ENCODE data around the gene ITPR2. TPM values are rescaled to one million over a fixed set of nuclear protein-coding genes. Genes with fewer than 3 reads are reported as not detected.

ITPR2 gene
- total RNA-seq, 1 experiment from 2014 or later: 14.3 TPM

DNA sequence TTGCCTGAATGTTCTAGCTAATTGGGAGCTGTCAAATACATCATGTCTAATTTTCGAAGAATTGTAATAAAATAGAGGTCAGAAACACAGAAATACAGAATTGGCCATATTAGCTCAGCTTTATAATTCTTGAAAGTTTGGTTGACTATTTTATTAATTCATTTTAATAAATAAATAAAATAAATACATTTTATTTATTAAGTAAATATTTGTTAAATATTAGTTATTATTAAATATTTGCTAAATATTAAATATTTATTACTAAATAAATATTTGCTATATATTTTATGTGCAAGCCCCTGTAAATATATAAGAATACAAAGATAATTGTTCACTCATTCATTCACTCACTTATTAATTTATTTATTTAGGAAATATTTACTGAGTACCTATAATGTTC is 406.3 kb downstream of the ITPR2 start:
- POLR2A ChIA-PET: no interaction called here
- intact Hi-C loops (cut with micrococcal nuclease): no loop called here
- BruUV-seq (replicated peaks): no TSS peak

DNA sequence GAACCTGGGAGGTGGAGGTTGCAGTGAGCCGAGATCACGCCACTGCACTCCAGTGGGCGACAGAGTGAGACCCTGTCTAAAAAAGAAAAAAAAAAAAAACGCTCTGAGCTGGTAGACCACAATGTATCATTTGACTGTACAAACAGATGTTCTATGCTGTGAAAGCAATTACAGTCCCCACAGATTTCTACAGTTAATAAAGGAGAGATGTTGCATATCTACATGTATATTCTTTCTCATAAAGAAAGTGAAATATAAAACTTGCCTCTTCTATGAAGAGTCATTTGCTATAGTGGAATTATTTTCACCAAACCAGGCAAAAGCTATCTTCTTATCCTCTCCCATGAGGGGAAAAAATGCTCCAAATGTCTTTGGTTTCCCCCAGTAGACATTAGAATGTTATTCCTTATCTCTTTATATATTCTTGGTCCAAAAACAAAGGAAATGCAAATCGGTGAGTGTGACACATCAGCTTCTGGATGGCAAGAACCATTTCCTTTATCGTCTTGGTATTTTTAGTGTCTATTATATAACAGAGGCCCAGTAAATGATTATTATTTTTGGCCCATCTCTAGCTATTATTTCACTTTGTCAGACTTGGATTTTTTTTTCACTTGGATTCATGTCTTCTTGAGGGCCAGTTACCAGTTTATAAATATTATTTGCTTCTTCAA is 407.3 kb downstream of the ITPR2 start:
- Mint-ChIP-seq H3K9me3 (ENCODE audit: unreplicated experiment) (no peaks in the 10 kb centered on the region), H3K27me3 (ENCODE audit: insufficient read depth, unreplicated experiment) (no peaks in the 10 kb centered on the region), H3K36me3 (ENCODE audit: insufficient read depth, unreplicated experiment) (no peaks in the 10 kb centered on the region), H3K4me3 (ENCODE audit: unreplicated experiment) (no peak overlapping the region), H3K27ac (ENCODE audit: low read depth, unreplicated experiment) (no peak overlapping the region), H3K4me1 (ENCODE audit: insufficient read depth, unreplicated experiment) (no peaks in the 10 kb centered on the region)
- TF ChIP-seq, protein P1, sequence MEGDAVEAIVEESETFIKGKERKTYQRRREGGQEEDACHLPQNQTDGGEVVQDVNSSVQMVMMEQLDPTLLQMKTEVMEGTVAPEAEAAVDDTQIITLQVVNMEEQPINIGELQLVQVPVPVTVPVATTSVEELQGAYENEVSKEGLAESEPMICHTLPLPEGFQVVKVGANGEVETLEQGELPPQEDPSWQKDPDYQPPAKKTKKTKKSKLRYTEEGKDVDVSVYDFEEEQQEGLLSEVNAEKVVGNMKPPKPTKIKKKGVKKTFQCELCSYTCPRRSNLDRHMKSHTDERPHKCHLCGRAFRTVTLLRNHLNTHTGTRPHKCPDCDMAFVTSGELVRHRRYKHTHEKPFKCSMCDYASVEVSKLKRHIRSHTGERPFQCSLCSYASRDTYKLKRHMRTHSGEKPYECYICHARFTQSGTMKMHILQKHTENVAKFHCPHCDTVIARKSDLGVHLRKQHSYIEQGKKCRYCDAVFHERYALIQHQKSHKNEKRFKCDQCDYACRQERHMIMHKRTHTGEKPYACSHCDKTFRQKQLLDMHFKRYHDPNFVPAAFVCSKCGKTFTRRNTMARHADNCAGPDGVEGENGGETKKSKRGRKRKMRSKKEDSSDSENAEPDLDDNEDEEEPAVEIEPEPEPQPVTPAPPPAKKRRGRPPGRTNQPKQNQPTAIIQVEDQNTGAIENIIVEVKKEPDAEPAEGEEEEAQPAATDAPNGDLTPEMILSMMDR (IDR thresholded peaks at IDR 0.05; ENCODE audit: unreplicated experiment): no peak
- ChIA-PET CTCF (interaction anchor here (0.6 kb wide), 4 partner anchors 43 to 467 kb away, joined by 3 to 5 read pairs (median 4); partner anchors contain the start of gene RASSF8), POLR2A (interaction anchor here (0.7 kb wide), 1 partner anchor 303 kb away, joined by 3 read pairs; no protein-coding TSS in a partner anchor)
- no TSS peak for BruUV-seq (replicated peaks)
- intact Hi-C loops (cut with micrococcal nuclease): no loop called here
- DNase-seq (ENCODE audit: unreplicated experiment): no peak

More for the DNA sequence above, 406.3 kb downstream of the ITPR2 start:
- CTCF ChIA-PET: no interaction called here
- H3K27ac Mint-ChIP-seq (ENCODE audit: low read depth, unreplicated experiment): no peak overlapping the region
- no peaks in the 10 kb centered on the region for H3K9me3 Mint-ChIP-seq (ENCODE audit: unreplicated experiment)
- H3K4me1 Mint-ChIP-seq (ENCODE audit: insufficient read depth, unreplicated experiment): no peaks in the 10 kb centered on the region
- H3K27me3 Mint-ChIP-seq (ENCODE audit: insufficient read depth, unreplicated experiment): no peaks in the 10 kb centered on the region
- no peak overlapping the region for H3K4me3 Mint-ChIP-seq (ENCODE audit: unreplicated experiment)
- H3K36me3 Mint-ChIP-seq (ENCODE audit: insufficient read depth, unreplicated experiment): peaks cover 6% of the 10 kb centered on the region
- no peak for DNase-seq (ENCODE audit: unreplicated experiment)
- TF ChIP-seq, protein P1 (IDR thresholded peaks at IDR 0.05; ENCODE audit: unreplicated experiment): no peak

DNA sequence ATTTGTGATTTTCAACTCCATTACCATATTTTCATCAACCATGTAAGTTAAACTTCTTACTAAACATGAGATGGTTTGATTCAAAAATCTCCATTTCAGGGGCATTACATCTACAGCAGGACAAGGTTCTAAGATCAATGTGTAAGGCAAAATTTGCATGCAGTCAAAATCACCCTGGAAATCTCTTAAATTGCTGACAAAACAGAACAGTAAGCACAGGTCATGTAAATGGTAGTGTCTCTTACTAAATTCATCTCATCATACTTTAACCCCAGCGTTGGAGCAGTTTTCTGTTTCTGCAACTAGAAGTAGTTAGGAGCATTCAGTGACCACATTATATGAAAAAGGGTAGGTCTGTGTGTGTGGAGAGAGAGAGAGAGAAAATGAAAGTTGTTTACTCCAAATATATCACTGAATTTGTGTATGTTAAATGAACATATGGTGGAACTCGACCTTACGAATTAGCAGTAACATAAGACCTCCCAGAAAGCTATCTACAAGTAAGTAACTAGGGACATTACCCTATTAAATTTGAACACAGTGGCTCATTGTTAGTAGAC is 410.1 kb downstream of the ITPR2 start:
- intact Hi-C loops (cut with micrococcal nuclease): no loop called here
- TF ChIP-seq, protein P1 (IDR thresholded peaks at IDR 0.05; ENCODE audit: unreplicated experiment): no peak
- ChIA-PET POLR2A (no interaction called here), CTCF (interaction anchor here (0.7 kb wide), 1 partner anchor 326 kb away, joined by 4 read pairs; no protein-coding TSS in a partner anchor)
- no peak for DNase-seq (ENCODE audit: unreplicated experiment)
- no peaks in the 10 kb centered on the region for H3K27me3 Mint-ChIP-seq (ENCODE audit: insufficient read depth, unreplicated experiment)
- H3K4me1 Mint-ChIP-seq (ENCODE audit: insufficient read depth, unreplicated experiment): no peaks in the 10 kb centered on the region
- H3K4me3 Mint-ChIP-seq (ENCODE audit: unreplicated experiment): no peak overlapping the region
- no peaks in the 10 kb centered on the region for H3K36me3 Mint-ChIP-seq (ENCODE audit: insufficient read depth, unreplicated experiment)
- H3K9me3 Mint-ChIP-seq (ENCODE audit: unreplicated experiment): no peaks in the 10 kb centered on the region
- BruUV-seq (replicated peaks): no TSS peak
- no peak overlapping the region for H3K27ac Mint-ChIP-seq (ENCODE audit: low read depth, unreplicated experiment)

DNA sequence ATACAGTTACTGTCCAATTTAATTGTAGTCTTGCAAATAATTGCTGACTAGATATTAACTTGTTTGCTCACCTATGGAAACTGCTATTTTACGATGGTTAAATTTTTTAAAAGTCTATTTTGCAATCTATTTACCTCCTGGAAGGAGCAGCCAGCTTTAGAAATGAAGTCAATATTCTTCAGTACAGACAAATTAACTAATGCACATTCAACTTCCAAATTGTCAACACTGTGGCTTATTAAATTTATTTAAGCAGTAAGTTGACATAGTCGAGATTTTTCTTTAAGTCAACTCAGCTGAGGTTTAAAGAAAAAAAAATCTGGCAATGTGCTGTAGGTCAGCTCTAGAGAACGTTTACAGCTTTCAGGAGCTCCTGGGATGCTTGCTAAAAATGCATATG is 416.4 kb downstream of the ITPR2 start:
- Mint-ChIP-seq H3K4me1 (ENCODE audit: insufficient read depth, unreplicated experiment) (no peaks in the 10 kb centered on the region), H3K27me3 (ENCODE audit: insufficient read depth, unreplicated experiment) (no peaks in the 10 kb centered on the region), H3K9me3 (ENCODE audit: unreplicated experiment) (no peaks in the 10 kb centered on the region), H3K4me3 (ENCODE audit: unreplicated experiment) (no peak overlapping the region), H3K27ac (ENCODE audit: low read depth, unreplicated experiment) (no peak overlapping the region), H3K36me3 (ENCODE audit: insufficient read depth, unreplicated experiment) (no peaks in the 10 kb centered on the region)
- DNase-seq (ENCODE audit: unreplicated experiment): no peak
- ChIA-PET CTCF (no interaction called here), POLR2A (no interaction called here)
- no TSS peak for BruUV-seq (replicated peaks)
- TF ChIP-seq, protein P1 (IDR thresholded peaks at IDR 0.05; ENCODE audit: unreplicated experiment): no peak
- intact Hi-C loops (cut with micrococcal nuclease): no loop called here
